ENCODE results near the gene COL11A1.

The COL11A1 gene

DNA sequence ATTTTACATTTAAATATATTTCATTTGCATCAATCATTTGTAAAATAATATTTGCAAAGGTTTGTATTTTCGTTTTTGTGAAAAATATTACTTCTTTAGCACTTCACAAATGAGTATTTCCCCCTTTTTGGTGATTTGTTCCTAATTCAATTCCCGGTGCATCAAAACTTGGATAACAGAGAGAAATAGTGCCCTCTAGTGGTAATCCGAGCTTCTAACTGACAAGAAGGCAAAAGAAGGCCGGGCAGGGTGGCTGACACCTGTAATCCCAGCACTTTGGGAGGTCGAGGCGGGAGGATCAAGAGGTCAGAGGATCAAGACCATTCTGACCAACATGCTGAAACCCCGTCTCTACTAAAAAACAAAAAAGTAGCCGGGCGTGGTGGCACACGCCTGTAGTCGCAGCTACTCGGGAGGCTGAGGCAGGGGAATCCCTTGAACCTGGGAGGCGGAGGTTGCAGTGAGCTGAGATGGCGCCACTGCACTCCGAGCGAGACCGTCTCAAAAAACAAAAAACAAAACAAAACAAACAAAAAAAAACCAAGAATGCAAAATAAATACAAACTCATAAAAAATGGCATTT, 137.7 kb downstream of the COL11A1 start:
- WGBS (ENCODE audit: insufficient coverage) = 71% methylated on average over 11 of the region's 17 CpGs
- H3K27ac ChIP-seq (ENCODE audit: insufficient read depth in 1 of 2, low read depth in 1 of 2, low read length in 2 of 2, poor library complexity in 1 of 2, severe bottlenecking in 2 of 2) = no peak overlapping the region
- no peaks in the 10 kb centered on the region for H3K9me3 ChIP-seq (ENCODE audit: control extremely low read depth in 1 of 5, control insufficient read depth in 4 of 5, insufficient read depth in 2 of 5, low read depth in 1 of 5, low read length in 4 of 5)
- ChIA-PET CTCF (interaction anchor here (0.8 to 1.1 kb wide), 2 partner anchors 1448 to 1451 kb away, joined by 4 read pairs; no protein-coding TSS in a partner anchor), POLR2A (interaction anchor here (0.6 kb wide), 1 partner anchor 51 kb away, joined by 7 read pairs; no protein-coding TSS in a partner anchor)
- DNase-seq = peak; percentile 43 to 70 (median 54)
- peaks cover 0 to 2% (median 0%) of the 10 kb centered on the region in 5 experiments for H3K27me3 ChIP-seq (replicated peaks in 2 of 5; ENCODE audit: control insufficient read depth in 4 of 5, insufficient read depth in 5 of 5, low read length in 4 of 5)
- H3K4me3 ChIP-seq (ENCODE audit: control insufficient read depth in 1 of 7, extremely low read depth in 1 of 7, insufficient read depth in 4 of 7, low read depth in 2 of 7, low read length in 6 of 7) = no peak overlapping the region
- H3K4me1 ChIP-seq (ENCODE audit: control extremely low read depth in 1 of 4, control insufficient read depth in 4 of 4, insufficient read depth in 4 of 4, low read length in 3 of 4) = no peaks in the 10 kb centered on the region
- H3K36me3 ChIP-seq (ENCODE audit: control insufficient read depth in 4 of 4, insufficient read depth in 4 of 4, low read length in 3 of 4) = no peaks in the 10 kb centered on the region

DNA sequence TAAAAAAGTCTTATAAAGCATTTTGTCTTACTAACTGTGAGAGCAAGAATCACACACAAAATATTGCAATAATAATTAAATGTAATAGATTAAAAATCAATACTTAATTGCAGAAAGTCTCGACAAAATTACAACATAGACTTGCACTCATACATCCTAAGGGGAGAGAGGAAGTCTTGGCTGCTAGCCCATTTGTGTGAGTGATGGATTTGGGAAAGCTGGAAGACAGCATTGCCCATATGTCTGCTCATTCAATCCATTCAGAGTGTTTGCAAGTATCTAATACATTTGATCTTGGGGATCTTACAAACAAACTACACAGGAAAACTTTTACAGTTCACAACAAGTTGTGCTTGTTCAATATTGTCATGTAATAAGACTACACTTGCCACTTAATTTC, 140.5 kb downstream of the COL11A1 start:
- Histone ChIP-seq H3K27ac (ENCODE audit: insufficient read depth in 1 of 2, low read depth in 1 of 2, low read length in 2 of 2, poor library complexity in 1 of 2, severe bottlenecking in 2 of 2) (no peak overlapping the region), H3K9me3 (ENCODE audit: control extremely low read depth in 1 of 5, control insufficient read depth in 4 of 5, insufficient read depth in 2 of 5, low read depth in 1 of 5, low read length in 4 of 5) (no peaks in the 10 kb centered on the region), H3K4me3 (ENCODE audit: control insufficient read depth in 1 of 7, extremely low read depth in 1 of 7, insufficient read depth in 4 of 7, low read depth in 2 of 7, low read length in 6 of 7) (no peak overlapping the region), H3K36me3 (ENCODE audit: control insufficient read depth in 4 of 4, insufficient read depth in 4 of 4, low read length in 3 of 4) (no peaks in the 10 kb centered on the region), H3K4me1 (ENCODE audit: control extremely low read depth in 1 of 4, control insufficient read depth in 4 of 4, insufficient read depth in 4 of 4, low read length in 3 of 4) (no peaks in the 10 kb centered on the region), H3K27me3 (replicated peaks in 2 of 5; ENCODE audit: control insufficient read depth in 4 of 5, insufficient read depth in 5 of 5, low read length in 4 of 5) (no peaks in the 10 kb centered on the region)
- no peak for DNase-seq
- ChIA-PET CTCF (interaction anchor here (1.5 kb wide), 1 partner anchor 1447 kb away, joined by 3 read pairs; no protein-coding TSS in a partner anchor), POLR2A (no interaction called here)
- no CpG with 5 or more reads among the region's 1 CpG for WGBS (ENCODE audit: insufficient coverage)

DNA sequence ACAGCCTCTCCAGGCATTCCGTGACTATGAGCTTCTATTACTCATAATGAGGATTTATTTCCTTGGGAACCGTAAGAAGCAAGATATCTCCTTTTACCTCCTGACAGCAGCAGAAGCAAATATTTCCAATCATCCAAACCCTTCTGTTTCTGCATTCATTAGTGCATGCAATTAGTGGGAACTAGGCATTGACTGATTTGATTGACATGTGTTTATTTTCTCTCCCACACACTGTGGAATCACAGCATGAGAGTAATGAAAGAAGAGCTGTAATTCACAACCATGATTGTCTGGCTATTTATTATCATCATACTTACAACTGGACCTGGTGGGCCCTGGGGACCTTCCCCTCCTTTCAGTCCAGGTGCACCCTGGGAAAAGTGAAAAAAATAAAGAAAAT, 146.8 kb downstream of the COL11A1 start:
- POLR2A ChIA-PET = no interaction called here
- Histone ChIP-seq H3K4me3 (ENCODE audit: control insufficient read depth in 1 of 7, extremely low read depth in 1 of 7, insufficient read depth in 4 of 7, low read depth in 2 of 7, low read length in 6 of 7) (no peak overlapping the region), H3K27ac (ENCODE audit: insufficient read depth in 1 of 2, low read depth in 1 of 2, low read length in 2 of 2, poor library complexity in 1 of 2, severe bottlenecking in 2 of 2) (no peak overlapping the region), H3K36me3 (ENCODE audit: control insufficient read depth in 4 of 4, insufficient read depth in 4 of 4, low read length in 3 of 4) (no peaks in the 10 kb centered on the region), H3K4me1 (ENCODE audit: control extremely low read depth in 1 of 4, control insufficient read depth in 4 of 4, insufficient read depth in 4 of 4, low read length in 3 of 4) (no peaks in the 10 kb centered on the region), H3K9me3 (ENCODE audit: control extremely low read depth in 1 of 5, control insufficient read depth in 4 of 5, insufficient read depth in 2 of 5, low read depth in 1 of 5, low read length in 4 of 5) (no peaks in the 10 kb centered on the region), H3K27me3 (replicated peaks in 2 of 5; ENCODE audit: control insufficient read depth in 4 of 5, insufficient read depth in 5 of 5, low read length in 4 of 5) (no peaks in the 10 kb centered on the region)
- CTCF ChIA-PET = no interaction called here
- no CpG with 5 or more reads among the region's 2 CpGs for WGBS (ENCODE audit: insufficient coverage)
- no peak for DNase-seq

DNA sequence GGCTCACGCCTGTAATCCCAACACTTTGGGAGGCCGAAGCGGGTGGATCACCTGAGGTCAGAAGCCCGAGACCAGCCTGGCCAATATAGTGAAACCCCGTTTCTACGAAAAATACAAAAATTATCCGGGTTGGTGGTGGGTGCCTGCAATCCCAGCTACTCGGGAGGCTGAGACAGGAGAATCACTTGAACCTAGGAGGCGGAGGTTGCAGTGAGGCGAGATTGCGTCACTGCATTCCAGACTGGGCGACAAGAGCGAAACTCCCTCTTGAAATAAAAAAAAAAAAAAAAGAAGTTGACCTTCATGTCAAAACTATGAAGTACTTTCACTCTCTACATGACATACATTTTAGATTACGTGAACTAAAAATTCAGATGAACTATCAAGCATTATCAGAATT, 153.7 kb downstream of the COL11A1 start:
- Histone ChIP-seq H3K9me3 (ENCODE audit: control extremely low read depth in 1 of 5, control insufficient read depth in 4 of 5, insufficient read depth in 2 of 5, low read depth in 1 of 5, low read length in 4 of 5) (no peaks in the 10 kb centered on the region), H3K27me3 (replicated peaks in 2 of 5; ENCODE audit: control insufficient read depth in 4 of 5, insufficient read depth in 5 of 5, low read length in 4 of 5) (no peaks in the 10 kb centered on the region), H3K36me3 (ENCODE audit: control insufficient read depth in 4 of 4, insufficient read depth in 4 of 4, low read length in 3 of 4) (no peaks in the 10 kb centered on the region), H3K27ac (ENCODE audit: insufficient read depth in 1 of 2, low read depth in 1 of 2, low read length in 2 of 2, poor library complexity in 1 of 2, severe bottlenecking in 2 of 2) (no peak overlapping the region), H3K4me3 (ENCODE audit: control insufficient read depth in 1 of 7, extremely low read depth in 1 of 7, insufficient read depth in 4 of 7, low read depth in 2 of 7, low read length in 6 of 7) (no peak overlapping the region), H3K4me1 (ENCODE audit: control extremely low read depth in 1 of 4, control insufficient read depth in 4 of 4, insufficient read depth in 4 of 4, low read length in 3 of 4) (no peaks in the 10 kb centered on the region)
- POLR2A ChIA-PET = no interaction called here
- no peak for DNase-seq
- CTCF ChIA-PET = no interaction called here
- WGBS (ENCODE audit: insufficient coverage) = 92% methylated on average over 10 of the region's 14 CpGs

DNA sequence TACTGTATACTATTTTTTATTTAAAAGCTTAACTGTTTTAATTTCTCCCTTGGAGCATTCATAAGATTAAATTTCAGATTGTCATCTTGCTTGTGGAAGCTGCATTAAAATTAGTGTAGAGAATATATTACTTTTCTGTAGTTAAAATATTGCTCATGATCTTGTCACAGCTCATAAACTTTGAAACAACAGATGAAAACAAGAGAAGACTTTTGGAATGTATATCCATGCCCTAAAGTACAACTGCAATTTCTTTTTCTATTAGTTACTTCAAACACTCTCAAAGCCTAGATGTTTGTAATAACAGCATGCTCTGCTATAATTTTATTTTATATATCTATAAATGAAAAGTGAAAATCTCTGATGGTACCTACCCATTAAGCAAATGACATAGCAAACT, 155.9 kb downstream of the COL11A1 start:
- CTCF ChIA-PET = interaction anchor here (1.2 kb wide), 1 partner anchor 17 kb away, joined by 3 read pairs; no protein-coding TSS in a partner anchor
- POLR2A ChIA-PET = no interaction called here
- H3K27ac ChIP-seq (ENCODE audit: insufficient read depth in 1 of 2, low read depth in 1 of 2, low read length in 2 of 2, poor library complexity in 1 of 2, severe bottlenecking in 2 of 2) = no peak overlapping the region

DNA sequence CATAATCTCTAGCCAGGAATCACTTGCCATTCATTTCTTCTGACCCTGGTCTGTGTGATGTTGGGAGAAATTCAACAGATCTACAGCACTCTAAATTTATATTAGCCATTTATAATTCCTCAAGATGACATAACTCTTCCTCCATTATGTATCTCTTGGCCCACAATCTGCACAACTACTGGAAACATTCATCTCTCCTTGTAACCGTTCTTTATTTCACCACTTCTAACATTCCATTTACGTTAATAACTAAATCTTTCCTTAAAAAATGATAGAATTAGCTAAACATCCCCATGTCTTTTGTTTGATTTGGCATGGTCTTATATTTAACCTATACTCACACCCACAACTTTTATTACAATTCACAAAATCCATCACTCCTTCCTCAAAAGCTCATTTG, 166.0 kb downstream of the COL11A1 start:
- WGBS (ENCODE audit: insufficient coverage) = 94% methylated on average over 2 of the region's 2 CpGs
- no peak for DNase-seq
- no peak overlapping the region for H3K27ac ChIP-seq (ENCODE audit: insufficient read depth in 1 of 2, low read depth in 1 of 2, low read length in 2 of 2, poor library complexity in 1 of 2, severe bottlenecking in 2 of 2)
- CTCF ChIA-PET = no interaction called here
- POLR2A ChIA-PET = no interaction called here
- no peak overlapping the region for H3K4me3 ChIP-seq (ENCODE audit: control insufficient read depth in 1 of 7, extremely low read depth in 1 of 7, insufficient read depth in 4 of 7, low read depth in 2 of 7, low read length in 6 of 7)
- no peaks in the 10 kb centered on the region for H3K36me3 ChIP-seq (ENCODE audit: control insufficient read depth in 4 of 4, insufficient read depth in 4 of 4, low read length in 3 of 4)
- no peaks in the 10 kb centered on the region for H3K9me3 ChIP-seq (ENCODE audit: control extremely low read depth in 1 of 5, control insufficient read depth in 4 of 5, insufficient read depth in 2 of 5, low read depth in 1 of 5, low read length in 4 of 5)
- H3K27me3 ChIP-seq (replicated peaks in 2 of 5; ENCODE audit: control insufficient read depth in 4 of 5, insufficient read depth in 5 of 5, low read length in 4 of 5) = no peaks in the 10 kb centered on the region
- H3K4me1 ChIP-seq (ENCODE audit: control extremely low read depth in 1 of 4, control insufficient read depth in 4 of 4, insufficient read depth in 4 of 4, low read length in 3 of 4) = no peaks in the 10 kb centered on the region

More for the DNA sequence above, 155.9 kb downstream of the COL11A1 start:
- Histone ChIP-seq H3K27me3 (replicated peaks in 2 of 5; ENCODE audit: control insufficient read depth in 4 of 5, insufficient read depth in 5 of 5, low read length in 4 of 5) (no peaks in the 10 kb centered on the region), H3K4me1 (ENCODE audit: control extremely low read depth in 1 of 4, control insufficient read depth in 4 of 4, insufficient read depth in 4 of 4, low read length in 3 of 4) (no peaks in the 10 kb centered on the region), H3K9me3 (ENCODE audit: control extremely low read depth in 1 of 5, control insufficient read depth in 4 of 5, insufficient read depth in 2 of 5, low read depth in 1 of 5, low read length in 4 of 5) (no peaks in the 10 kb centered on the region), H3K4me3 (ENCODE audit: control insufficient read depth in 1 of 7, extremely low read depth in 1 of 7, insufficient read depth in 4 of 7, low read depth in 2 of 7, low read length in 6 of 7) (no peak overlapping the region), H3K36me3 (ENCODE audit: control insufficient read depth in 4 of 4, insufficient read depth in 4 of 4, low read length in 3 of 4) (no peaks in the 10 kb centered on the region)
- DNase-seq = no peak

DNA sequence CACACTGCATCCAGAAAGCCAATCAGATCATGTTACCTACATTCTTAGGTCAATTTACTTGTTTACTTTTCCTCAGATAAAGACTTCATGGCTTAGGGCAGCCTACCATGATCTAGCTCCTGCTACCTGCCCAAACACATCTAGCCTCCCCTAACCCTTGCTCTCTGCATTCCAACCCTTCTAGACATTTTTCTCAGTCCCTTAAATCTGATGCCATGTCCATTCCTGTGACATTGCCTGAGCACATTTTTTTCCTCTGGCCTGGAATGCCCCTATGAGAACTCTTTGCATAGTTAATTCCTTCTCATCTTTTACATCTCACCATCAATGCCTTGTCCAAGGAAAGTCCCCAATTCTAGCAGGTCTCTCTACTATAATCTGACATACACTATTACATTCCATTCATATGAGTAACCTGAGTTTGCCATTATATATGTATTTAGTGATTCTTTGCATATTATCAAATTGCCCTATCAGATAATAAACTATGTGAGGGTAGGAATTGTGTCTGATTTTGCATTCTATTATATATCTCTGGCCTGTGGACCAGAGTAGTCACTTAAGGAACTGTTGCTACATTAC, 166.9 kb downstream of the COL11A1 start:
- no peak overlapping the region for H3K27ac ChIP-seq (ENCODE audit: insufficient read depth in 1 of 2, low read depth in 1 of 2, low read length in 2 of 2, poor library complexity in 1 of 2, severe bottlenecking in 2 of 2)
- no peaks in the 10 kb centered on the region for H3K36me3 ChIP-seq (ENCODE audit: control insufficient read depth in 4 of 4, insufficient read depth in 4 of 4, low read length in 3 of 4)
- H3K27me3 ChIP-seq (replicated peaks in 2 of 5; ENCODE audit: control insufficient read depth in 4 of 5, insufficient read depth in 5 of 5, low read length in 4 of 5) = no peaks in the 10 kb centered on the region
- CTCF ChIA-PET = no interaction called here
- no peaks in the 10 kb centered on the region for H3K4me1 ChIP-seq (ENCODE audit: control extremely low read depth in 1 of 4, control insufficient read depth in 4 of 4, insufficient read depth in 4 of 4, low read length in 3 of 4)
- no peaks in the 10 kb centered on the region for H3K9me3 ChIP-seq (ENCODE audit: control extremely low read depth in 1 of 5, control insufficient read depth in 4 of 5, insufficient read depth in 2 of 5, low read depth in 1 of 5, low read length in 4 of 5)
- POLR2A ChIA-PET = no interaction called here
- H3K4me3 ChIP-seq (ENCODE audit: control insufficient read depth in 1 of 7, extremely low read depth in 1 of 7, insufficient read depth in 4 of 7, low read depth in 2 of 7, low read length in 6 of 7) = no peak overlapping the region
- DNase-seq = no peak

All from common myeloid progenitor, CD34-positive (primary cell).